GM10266 (cell line): Measurements from ENCODE around the gene ADCY2.

Source experiments
- DNase-seq: peaks from one replicate; pipeline ENCODE4 v3.0.0; 2012; ENCODE audit errors: extremely low spot score
- TF ChIP-seq, protein P1 (sequence below): IDR thresholded peaks from 2 replicates; pipeline ENCODE4 v1.5.1; 2012; ENCODE audit warnings: mild to moderate bottlenecking, low read depth; ENCODE audit not compliant: control insufficient read depth, insufficient read depth; ENCODE audit errors: missing control alignments

Gene ADCY2

DNA sequence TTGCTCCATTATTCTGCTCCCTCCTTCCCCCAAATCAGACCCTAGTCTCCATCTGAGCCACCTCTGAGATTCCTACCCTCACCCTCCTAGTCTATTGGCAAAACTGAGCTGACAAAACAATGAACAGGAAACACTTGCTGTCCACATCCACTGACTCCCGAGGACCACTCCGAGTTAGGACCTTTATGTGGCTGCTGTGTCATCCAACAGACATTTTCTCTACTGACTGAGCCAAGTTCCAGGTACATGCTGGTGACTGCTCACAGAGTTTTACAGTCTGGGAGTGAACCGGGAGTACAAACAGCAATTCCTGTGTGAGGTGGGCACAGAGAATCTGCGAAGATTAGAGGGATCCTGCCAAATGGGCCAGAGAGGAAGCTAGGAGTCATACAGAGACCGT lies 415.8 kb downstream of the ADCY2 start:
- TF ChIP-seq, protein P1, sequence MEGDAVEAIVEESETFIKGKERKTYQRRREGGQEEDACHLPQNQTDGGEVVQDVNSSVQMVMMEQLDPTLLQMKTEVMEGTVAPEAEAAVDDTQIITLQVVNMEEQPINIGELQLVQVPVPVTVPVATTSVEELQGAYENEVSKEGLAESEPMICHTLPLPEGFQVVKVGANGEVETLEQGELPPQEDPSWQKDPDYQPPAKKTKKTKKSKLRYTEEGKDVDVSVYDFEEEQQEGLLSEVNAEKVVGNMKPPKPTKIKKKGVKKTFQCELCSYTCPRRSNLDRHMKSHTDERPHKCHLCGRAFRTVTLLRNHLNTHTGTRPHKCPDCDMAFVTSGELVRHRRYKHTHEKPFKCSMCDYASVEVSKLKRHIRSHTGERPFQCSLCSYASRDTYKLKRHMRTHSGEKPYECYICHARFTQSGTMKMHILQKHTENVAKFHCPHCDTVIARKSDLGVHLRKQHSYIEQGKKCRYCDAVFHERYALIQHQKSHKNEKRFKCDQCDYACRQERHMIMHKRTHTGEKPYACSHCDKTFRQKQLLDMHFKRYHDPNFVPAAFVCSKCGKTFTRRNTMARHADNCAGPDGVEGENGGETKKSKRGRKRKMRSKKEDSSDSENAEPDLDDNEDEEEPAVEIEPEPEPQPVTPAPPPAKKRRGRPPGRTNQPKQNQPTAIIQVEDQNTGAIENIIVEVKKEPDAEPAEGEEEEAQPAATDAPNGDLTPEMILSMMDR: no peak
- DNase-seq: no peak

DNA sequence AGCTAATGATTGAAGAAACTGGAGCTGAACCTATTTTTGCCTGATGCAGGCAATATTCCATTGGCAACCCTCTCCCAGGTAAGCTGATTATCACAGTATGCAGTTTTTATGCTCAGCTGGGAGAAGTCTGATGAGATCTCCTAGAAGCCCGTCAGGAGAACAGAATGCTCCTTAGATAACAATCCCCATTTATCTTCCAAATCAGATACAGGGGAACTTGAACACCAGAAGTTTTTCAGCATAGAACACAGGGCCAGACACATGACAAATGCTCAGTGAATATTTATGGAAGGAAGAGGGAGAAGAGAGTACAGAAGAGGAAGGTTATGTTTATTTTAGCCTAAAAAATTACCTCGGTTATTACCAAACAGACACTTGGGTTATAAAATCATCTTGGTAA lies 417.1 kb downstream of the ADCY2 start:
- TF ChIP-seq, protein P1: no peak
- no peak for DNase-seq

DNA sequence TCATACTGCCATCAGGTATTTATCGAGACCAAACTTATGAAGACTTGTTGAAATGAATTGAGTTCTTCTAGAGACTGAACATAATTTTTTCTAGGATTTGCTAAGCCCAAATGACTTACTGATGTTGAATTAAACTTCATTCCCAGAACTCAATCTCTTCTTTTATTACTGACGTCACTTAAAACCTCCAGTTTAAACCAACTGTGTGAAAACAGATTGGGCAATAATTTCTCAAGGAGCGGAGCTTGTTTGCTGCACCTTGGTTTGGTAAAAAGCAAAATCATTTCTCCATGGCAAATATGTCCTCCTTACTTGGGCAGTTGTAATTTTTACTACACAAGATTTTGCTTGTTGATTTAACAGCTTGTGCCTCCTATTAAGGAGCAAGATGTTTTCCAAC lies 417.6 kb downstream of the ADCY2 start:
- TF ChIP-seq, protein P1: no peak
- no peak for DNase-seq

DNA sequence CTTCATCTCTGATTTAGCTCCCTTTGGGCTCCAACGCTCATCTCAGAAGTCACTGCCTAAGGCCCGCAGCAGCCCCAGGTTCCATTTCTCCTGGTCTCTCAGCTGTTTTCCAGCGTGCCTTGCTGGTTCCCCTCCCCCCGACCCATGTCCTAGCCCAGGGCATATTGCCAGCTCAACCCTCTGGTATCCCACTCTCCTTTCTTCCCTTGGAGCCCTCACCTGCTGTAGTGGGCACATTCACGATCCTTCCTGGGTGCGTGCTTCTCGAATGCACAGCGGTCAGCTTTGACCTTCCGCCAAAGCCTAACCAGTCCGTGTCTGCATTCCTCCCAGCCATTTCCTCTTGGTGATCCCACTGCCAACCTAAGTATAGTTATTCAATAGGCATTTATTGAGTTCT lies 418.9 kb downstream of the ADCY2 start:
- DNase-seq: no peak
- TF ChIP-seq, protein P1: no peak

DNA sequence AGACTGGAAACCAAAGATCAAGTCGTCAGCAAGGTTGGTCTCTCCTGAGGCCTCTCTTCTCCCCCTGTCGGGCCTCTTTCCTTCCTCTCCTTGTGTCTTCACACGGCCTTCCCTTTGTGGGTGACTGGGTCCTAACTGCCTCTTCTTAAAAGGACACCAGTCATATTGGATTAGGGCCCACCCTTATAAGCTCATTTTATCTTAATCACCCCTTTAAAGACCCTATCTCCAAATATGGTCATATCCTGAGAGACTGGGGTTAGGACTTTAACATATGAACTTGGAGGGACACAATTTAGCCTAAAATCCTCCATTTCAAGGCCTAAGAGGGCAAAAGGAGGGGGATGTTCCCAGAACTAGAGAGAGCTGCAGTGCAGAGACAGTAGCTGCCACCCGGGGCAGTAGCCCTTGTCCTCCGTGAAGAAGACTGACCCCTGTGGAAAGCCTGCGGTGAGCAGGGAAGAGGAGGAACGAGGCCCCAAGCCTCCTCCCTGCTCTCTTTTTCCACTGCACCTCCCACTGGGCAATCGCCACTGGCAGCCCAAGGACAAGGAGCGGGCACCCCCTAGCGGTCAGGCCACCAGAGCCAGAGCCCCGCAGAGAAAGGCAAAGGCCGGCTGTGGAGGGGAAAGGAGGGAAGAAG lies 420.1 kb downstream of the ADCY2 start:
- DNase-seq: peak; percentile 83
- TF ChIP-seq, protein P1: peak; percentile 99

DNA sequence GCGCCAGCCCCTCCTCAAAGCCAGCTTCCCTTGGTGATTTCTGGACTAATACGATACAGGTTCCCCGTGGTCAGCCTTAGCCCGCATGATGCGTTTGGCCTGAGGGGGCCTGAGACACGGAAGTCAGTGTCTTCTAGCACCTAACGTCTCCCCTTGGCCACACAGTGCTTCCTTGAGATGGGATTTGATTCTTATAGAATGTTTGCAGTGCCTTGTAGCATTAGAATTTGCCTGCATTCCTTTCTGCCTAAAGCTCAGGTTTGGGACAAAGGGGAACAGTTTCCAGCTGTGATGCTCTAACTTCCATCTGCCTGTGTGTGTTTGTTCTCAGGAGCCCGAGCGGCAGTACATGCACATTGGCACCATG lies 420.6 kb downstream of the ADCY2 start:
- no peak for DNase-seq
- TF ChIP-seq, protein P1: no peak

DNA sequence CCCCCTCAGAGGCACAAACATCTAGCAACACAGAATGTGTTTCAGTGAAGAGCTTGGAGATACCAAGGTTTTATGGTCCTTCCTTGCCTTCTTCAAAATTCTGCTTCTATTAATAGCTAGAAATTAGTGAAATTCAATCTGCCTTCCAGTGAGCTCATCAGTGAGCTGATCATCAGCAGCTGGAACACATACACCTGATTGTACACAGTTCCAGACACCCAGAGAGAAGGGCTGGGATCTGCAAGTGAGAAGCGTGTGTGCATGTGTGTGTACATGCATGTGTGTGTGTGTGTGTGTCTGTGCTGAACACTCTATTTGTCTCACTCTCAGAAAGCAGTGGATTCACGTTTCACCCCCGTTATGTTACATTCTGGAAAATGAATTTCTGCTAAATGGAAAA lies 426.5 kb downstream of the ADCY2 start:
- TF ChIP-seq, protein P1: no peak
- no peak for DNase-seq
